ENCODE results near the gene CDC42SE2. TPM values are rescaled to one million over a fixed set of nuclear protein-coding genes. Genes with fewer than 3 reads are reported as not detected.

Gene CDC42SE2
- total RNA-seq, 1 experiment from 2014 or later, result 32.8 TPM

- H2AFZ ChIP-seq, result no peak overlapping the region
- POLR2A ChIA-PET (ENCODE audit: unreplicated experiment), result no interaction called here
- H3K4me2 ChIP-seq, result no peak overlapping the region
- peaks cover 5% of the 10 kb centered on the region; the same call in 1 of the 2 replicates for H4K20me1 ChIP-seq (ENCODE audit: insufficient read depth)
- H3K27me3 ChIP-seq (ENCODE audit: insufficient read depth, low read depth), result no peaks in the 10 kb centered on the region
- no peaks in the 10 kb centered on the region for H3K9me3 ChIP-seq (ENCODE audit: insufficient read depth, low read depth)
- TF ChIP-seq EZH2 (IDR thresholded peaks at IDR 0.05; ENCODE audit: low read depth) (no peak), CTCF (conservative IDR thresholded peaks at IDR 0.05) (no peak)
- BruUV-seq (replicated peaks), result no TSS peak
- no peak overlapping the region for H3K27ac ChIP-seq
- CTCF ChIA-PET, result no interaction called here
- no peak overlapping the region for H3K4me3 ChIP-seq
- no peaks in the 10 kb centered on the region for H3K4me1 ChIP-seq (replicated peaks; ENCODE audit: insufficient read depth)
- no peaks in the 10 kb centered on the region for H3K36me3 ChIP-seq (ENCODE audit: low read depth)
- H3K9me2 ChIP-seq (ENCODE audit: insufficient read depth), result no peaks in the 10 kb centered on the region
- DNase-seq, result no peak
- intact Hi-C loops (cut with micrococcal nuclease; ENCODE audit: unreplicated experiment), result no loop called here
- H3K79me2 ChIP-seq (ENCODE audit: low read depth), result 0 out of 2 replicates have a peak, but pooled peaks cover 5% of the 10 kb centered on the region
- H3F3A ChIP-seq (ENCODE audit: insufficient read depth, low read depth), result peaks cover 6% of the 10 kb centered on the region; the same call in 1 of the 2 replicates
Measured at GRCh38 chr5:131364507-131365050, 100.7 kb downstream of the CDC42SE2 start.

GRCh38 chr5:131366428-131366827, 102.6 kb downstream of the CDC42SE2 start:
- Histone ChIP-seq H3K9me3 (ENCODE audit: insufficient read depth, low read depth) (no peaks in the 10 kb centered on the region), H2AFZ (no peak overlapping the region), H3F3A (ENCODE audit: insufficient read depth, low read depth) (peaks cover 6% of the 10 kb centered on the region; the same call in 1 of the 2 replicates), H3K4me2 (no peak overlapping the region), H3K79me2 (ENCODE audit: low read depth) (0 out of 2 replicates have a peak, but pooled peaks cover 5% of the 10 kb centered on the region), H3K4me3 (no peak overlapping the region), H3K36me3 (ENCODE audit: low read depth) (no peaks in the 10 kb centered on the region), H4K20me1 (ENCODE audit: insufficient read depth) (peaks cover 2% of the 10 kb centered on the region; the same call in 1 of the 2 replicates), H3K27ac (no peak overlapping the region), H3K4me1 (replicated peaks; ENCODE audit: insufficient read depth) (no peaks in the 10 kb centered on the region), H3K9me2 (ENCODE audit: insufficient read depth) (no peaks in the 10 kb centered on the region), H3K27me3 (ENCODE audit: insufficient read depth, low read depth) (no peaks in the 10 kb centered on the region)
- CTCF ChIA-PET, result no interaction called here
- no peak for TF ChIP-seq EZH2 (IDR thresholded peaks at IDR 0.05; ENCODE audit: low read depth)
- no peak for TF ChIP-seq CTCF (conservative IDR thresholded peaks at IDR 0.05)
- POLR2A ChIA-PET (ENCODE audit: unreplicated experiment), result no interaction called here
- intact Hi-C loops (cut with micrococcal nuclease; ENCODE audit: unreplicated experiment), result no loop called here
- no TSS peak for BruUV-seq (replicated peaks)
- DNase-seq, result no peak

- BruUV-seq (replicated peaks), result no TSS peak
- intact Hi-C loops (cut with micrococcal nuclease; ENCODE audit: unreplicated experiment), result no loop called here
- H3K9me3 ChIP-seq (ENCODE audit: insufficient read depth, low read depth), result no peaks in the 10 kb centered on the region
- no peak overlapping the region for H3K4me2 ChIP-seq
- H3K4me3 ChIP-seq, result no peak overlapping the region
- no peak overlapping the region for H3K27ac ChIP-seq
- H4K20me1 ChIP-seq (ENCODE audit: insufficient read depth), result no peaks in the 10 kb centered on the region; the same call in 1 of the 2 replicates
- H3K36me3 ChIP-seq (ENCODE audit: low read depth), result no peaks in the 10 kb centered on the region
- H2AFZ ChIP-seq, result no peak overlapping the region
- CTCF ChIA-PET, result no interaction called here
- no peak for DNase-seq
- no peaks in the 10 kb centered on the region for H3K9me2 ChIP-seq (ENCODE audit: insufficient read depth)
- no peak for TF ChIP-seq CTCF (conservative IDR thresholded peaks at IDR 0.05)
- H3K27me3 ChIP-seq (ENCODE audit: insufficient read depth, low read depth), result no peaks in the 10 kb centered on the region
- H3K4me1 ChIP-seq (replicated peaks; ENCODE audit: insufficient read depth), result no peaks in the 10 kb centered on the region
- POLR2A ChIA-PET (ENCODE audit: unreplicated experiment), result no interaction called here
- 0 out of 2 replicates have a peak, but pooled peaks cover 5% of the 10 kb centered on the region for H3K79me2 ChIP-seq (ENCODE audit: low read depth)
- H3F3A ChIP-seq (ENCODE audit: insufficient read depth, low read depth), result peaks cover 3% of the 10 kb centered on the region; the same call in 1 of the 2 replicates
Measured at GRCh38 chr5:131367219-131367860, 103.5 kb downstream of the CDC42SE2 start.

Measured in PC-9 (cell line).